Ovary (tissue), 1 donor: ENCODE data around the gene HDAC9.

Source experiments
- EP300 ChIP-seq: sonication (generic); formaldehyde crosslinking; IDR thresholded peaks from one replicate; pipeline ENCODE4 v1.6.1; 2017; ENCODE audit warnings: antibody characterized with exemption
- POLR2A ChIP-seq: fragments of 450-650 bp; IDR thresholded peaks from one replicate; pipeline ENCODE4 v1.6.1; 2017; ENCODE audit warnings: antibody characterized with exemption, mild to moderate bottlenecking, moderate library complexity

GRCh38 chr7:18513343-18513742 lies 17.8 kb downstream of the HDAC9 start:
- TF ChIP-seq POLR2A (no peak), EP300 (no peak)
